Adrenal gland (tissue), 5 donors: ENCODE measurements around the gene TFB1M.

ENCODE experiments used
- POLR2A ChIP-seq, 2 donors: fragments of 450-650 bp; IDR thresholded peaks; one replicate each; pipeline ENCODE4 v1.6.1; 2017; ENCODE audit warnings: antibody characterized with exemption in 2 of 2, mild to moderate bottlenecking in 2 of 2, moderate library complexity in 1 of 2
- TF ChIP-seq, protein P1 (sequence below), 6 experiments: fragments of 450-650 bp in 4 of 6; fragments of 200-600 bp in 2 of 6; sonication (generic) in 1 of 6; IDR thresholded peaks; 1 replicate in 5 of 6; 2 replicates in 1 of 6; pipeline versions ENCODE4 v1.5.1 to v1.8.0; 2016 to 2021; ENCODE audit warnings: antibody characterized with exemption in 6 of 6, mild to moderate bottlenecking in 2 of 6, moderate library complexity in 1 of 6
- donor health status: DM: no; HTN: no; CAD: no.

DNA sequence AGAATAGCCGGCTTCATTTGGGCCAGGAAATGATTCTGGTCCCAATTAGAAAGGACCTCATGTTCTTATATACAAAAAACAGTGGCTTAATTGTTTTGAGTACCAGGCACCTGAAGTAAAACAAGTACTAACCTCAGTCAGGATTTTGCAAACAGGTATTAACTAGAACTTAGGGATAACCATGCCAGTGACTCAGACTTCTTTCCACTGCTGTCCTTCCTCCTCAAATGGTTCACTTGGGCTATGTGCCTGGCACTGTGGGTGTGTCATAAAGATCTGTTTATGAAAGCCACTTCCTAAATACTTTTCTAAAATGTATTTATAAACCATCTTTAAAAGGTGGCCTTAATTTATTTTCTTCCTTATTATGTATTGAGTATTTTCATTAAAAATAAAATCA is 39.8 kb downstream of the TFB1M start:
- TF ChIP-seq, protein P1, sequence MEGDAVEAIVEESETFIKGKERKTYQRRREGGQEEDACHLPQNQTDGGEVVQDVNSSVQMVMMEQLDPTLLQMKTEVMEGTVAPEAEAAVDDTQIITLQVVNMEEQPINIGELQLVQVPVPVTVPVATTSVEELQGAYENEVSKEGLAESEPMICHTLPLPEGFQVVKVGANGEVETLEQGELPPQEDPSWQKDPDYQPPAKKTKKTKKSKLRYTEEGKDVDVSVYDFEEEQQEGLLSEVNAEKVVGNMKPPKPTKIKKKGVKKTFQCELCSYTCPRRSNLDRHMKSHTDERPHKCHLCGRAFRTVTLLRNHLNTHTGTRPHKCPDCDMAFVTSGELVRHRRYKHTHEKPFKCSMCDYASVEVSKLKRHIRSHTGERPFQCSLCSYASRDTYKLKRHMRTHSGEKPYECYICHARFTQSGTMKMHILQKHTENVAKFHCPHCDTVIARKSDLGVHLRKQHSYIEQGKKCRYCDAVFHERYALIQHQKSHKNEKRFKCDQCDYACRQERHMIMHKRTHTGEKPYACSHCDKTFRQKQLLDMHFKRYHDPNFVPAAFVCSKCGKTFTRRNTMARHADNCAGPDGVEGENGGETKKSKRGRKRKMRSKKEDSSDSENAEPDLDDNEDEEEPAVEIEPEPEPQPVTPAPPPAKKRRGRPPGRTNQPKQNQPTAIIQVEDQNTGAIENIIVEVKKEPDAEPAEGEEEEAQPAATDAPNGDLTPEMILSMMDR (IDR thresholded peaks at IDR 0.05) = no peak
- TF ChIP-seq POLR2A (IDR thresholded peaks at IDR 0.05) = no peak
